Heart left ventricle (tissue), 13 donors: ENCODE data around the gene SEC14L5.

Experiments
- POLR2A ChIP-seq, 2 donors: fragments of 450-650 bp; IDR thresholded peaks; one replicate each; pipeline ENCODE4 v1.6.1; 2017; ENCODE audit warnings: antibody characterized with exemption in 2 of 2, mild to moderate bottlenecking in 2 of 2, moderate library complexity in 2 of 2
- TF ChIP-seq, protein P1 (sequence below), 12 donors: fragments of 200-600 bp; sonication (generic) in 4 of 12; IDR thresholded peaks; one replicate each; pipeline versions ENCODE4 v1.5.0 to v1.8.0; 2018 to 2022; ENCODE audit warnings: antibody characterized with exemption in 12 of 12, mild to moderate bottlenecking in 5 of 12
- donor health status: ischemic (EF 13 %, LVEDD 7.1; RV severe dilation, severe dysfunction).
- donor health status: DM: no; HTN: yes; CAD: no.
- donor health status: DM: no; HTN: no; CAD: no.
- donor health status: ischemic (EF 25% LVEDD 6.9; RV normal size, moderate dysfunction).
- donor health status: ischemic (EF 25% LVEDD 5.7; RV mildly dilated, moderate dysfunction).
- donor health status: ischemic (EF 35%, LVEDD 5.7; RV mildly dilated, moderate dysfunction).
- donor health status: nonischemic (EF 11% LVEDD 7.7; RV severe dilation, severe dysfunction).
- donor health status: DM: yes; HTN: yes; CAD: no.
- donor health status: PGD.
- donor health status: ischemic (EF 29% LVEDD 5.4; RV normal size, mild dysfunction).
- donor health status: nonischemic (EF 23%, LVEDD 6.1; RV moderate dilation, normal function).

- TF ChIP-seq POLR2A (IDR thresholded peaks at IDR 0.05) = no peak
- TF ChIP-seq, protein P1, sequence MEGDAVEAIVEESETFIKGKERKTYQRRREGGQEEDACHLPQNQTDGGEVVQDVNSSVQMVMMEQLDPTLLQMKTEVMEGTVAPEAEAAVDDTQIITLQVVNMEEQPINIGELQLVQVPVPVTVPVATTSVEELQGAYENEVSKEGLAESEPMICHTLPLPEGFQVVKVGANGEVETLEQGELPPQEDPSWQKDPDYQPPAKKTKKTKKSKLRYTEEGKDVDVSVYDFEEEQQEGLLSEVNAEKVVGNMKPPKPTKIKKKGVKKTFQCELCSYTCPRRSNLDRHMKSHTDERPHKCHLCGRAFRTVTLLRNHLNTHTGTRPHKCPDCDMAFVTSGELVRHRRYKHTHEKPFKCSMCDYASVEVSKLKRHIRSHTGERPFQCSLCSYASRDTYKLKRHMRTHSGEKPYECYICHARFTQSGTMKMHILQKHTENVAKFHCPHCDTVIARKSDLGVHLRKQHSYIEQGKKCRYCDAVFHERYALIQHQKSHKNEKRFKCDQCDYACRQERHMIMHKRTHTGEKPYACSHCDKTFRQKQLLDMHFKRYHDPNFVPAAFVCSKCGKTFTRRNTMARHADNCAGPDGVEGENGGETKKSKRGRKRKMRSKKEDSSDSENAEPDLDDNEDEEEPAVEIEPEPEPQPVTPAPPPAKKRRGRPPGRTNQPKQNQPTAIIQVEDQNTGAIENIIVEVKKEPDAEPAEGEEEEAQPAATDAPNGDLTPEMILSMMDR (IDR thresholded peaks at IDR 0.05) = no peak
These were observed 29.6 kb downstream of the SEC14L5 start for GRCh38 chr16:4987580-4988374.
